Measurements from ENCODE around the gene CALN1. TPM values are rescaled to one million over a fixed set of nuclear protein-coding genes. Genes with fewer than 3 reads are reported as not detected.

The CALN1 gene
- total and polyA plus RNA-seq, 7 donors = under 0.01 TPM; not detected in 5

DNA sequence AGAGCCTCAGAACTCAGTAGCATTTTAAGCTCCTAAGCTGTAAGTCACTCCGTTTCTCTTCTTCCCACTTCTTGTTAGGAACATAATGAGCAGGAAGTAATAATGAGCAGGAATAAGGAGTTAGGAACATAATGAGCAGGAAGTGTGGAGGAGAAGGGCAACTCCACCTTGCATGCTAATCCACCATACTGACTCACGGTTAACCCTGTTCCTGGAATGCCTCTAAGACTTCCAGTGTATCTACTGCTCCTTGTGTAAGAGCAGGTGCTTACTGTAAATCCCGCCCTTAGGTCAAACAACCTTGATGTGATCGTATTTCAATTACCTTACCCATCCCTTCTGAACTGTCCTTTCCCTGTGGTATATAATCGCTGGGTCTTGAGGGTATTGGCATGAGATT lies 528.7 kb downstream of the CALN1 start:
- H3K4me1 ChIP-seq = no peaks in the 10 kb centered on the region
- no peaks in the 10 kb centered on the region for H3K36me3 ChIP-seq
- no peak for TF ChIP-seq POLR2A (IDR thresholded peaks at IDR 0.05)
- TF ChIP-seq EP300 (IDR thresholded peaks at IDR 0.05) = no peak
- TF ChIP-seq, protein P1, sequence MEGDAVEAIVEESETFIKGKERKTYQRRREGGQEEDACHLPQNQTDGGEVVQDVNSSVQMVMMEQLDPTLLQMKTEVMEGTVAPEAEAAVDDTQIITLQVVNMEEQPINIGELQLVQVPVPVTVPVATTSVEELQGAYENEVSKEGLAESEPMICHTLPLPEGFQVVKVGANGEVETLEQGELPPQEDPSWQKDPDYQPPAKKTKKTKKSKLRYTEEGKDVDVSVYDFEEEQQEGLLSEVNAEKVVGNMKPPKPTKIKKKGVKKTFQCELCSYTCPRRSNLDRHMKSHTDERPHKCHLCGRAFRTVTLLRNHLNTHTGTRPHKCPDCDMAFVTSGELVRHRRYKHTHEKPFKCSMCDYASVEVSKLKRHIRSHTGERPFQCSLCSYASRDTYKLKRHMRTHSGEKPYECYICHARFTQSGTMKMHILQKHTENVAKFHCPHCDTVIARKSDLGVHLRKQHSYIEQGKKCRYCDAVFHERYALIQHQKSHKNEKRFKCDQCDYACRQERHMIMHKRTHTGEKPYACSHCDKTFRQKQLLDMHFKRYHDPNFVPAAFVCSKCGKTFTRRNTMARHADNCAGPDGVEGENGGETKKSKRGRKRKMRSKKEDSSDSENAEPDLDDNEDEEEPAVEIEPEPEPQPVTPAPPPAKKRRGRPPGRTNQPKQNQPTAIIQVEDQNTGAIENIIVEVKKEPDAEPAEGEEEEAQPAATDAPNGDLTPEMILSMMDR (IDR thresholded peaks at IDR 0.05) = no peak
- no peak for TF ChIP-seq POLR2AphosphoS5 (IDR thresholded peaks at IDR 0.05)
- intact Hi-C loops (cut with DNase I) = no loop called here
- 75 to 89% methylated on average over 5 of the region's 5 CpGs for WGBS, 2 donors
- H3K4me3 ChIP-seq = no peak overlapping the region
- no peak overlapping the region for H3K27ac ChIP-seq
- DNase-seq = no peak
- H3K27me3 ChIP-seq = no peaks in the 10 kb centered on the region
- H3K9me3 ChIP-seq = peaks cover 0 to 15% (median 7%) of the 10 kb centered on the region in 4 donors

DNA sequence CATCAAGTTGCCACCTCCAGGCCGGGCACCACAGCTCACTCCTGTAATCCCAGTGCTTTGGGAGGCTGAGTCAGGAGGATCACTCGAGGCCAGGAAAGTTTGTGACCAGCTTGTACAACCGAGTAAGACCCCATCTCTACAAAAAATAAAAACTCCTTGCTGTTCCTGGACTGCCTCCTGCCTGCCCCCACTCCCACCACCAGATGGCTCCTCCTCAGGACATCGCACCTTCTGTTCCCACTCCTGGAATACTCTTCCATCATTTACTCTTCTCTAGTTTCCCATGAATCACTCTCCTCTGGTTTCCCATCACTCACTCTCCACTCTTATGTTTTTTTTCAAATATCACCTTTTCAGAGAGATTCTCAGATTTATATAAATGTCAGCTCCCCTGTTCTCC lies 540.7 kb downstream of the CALN1 start:
- 69 to 80% methylated on average over 4 of the region's 4 CpGs for WGBS, 2 donors
- H3K27me3 ChIP-seq = no peaks in the 10 kb centered on the region
- peaks cover 0 to 5% (median 0%) of the 10 kb centered on the region in 4 donors for H3K9me3 ChIP-seq
- H3K4me1 ChIP-seq = no peaks in the 10 kb centered on the region
- no peak overlapping the region for H3K27ac ChIP-seq
- no peak for DNase-seq
- TF ChIP-seq EP300 (IDR thresholded peaks at IDR 0.05) (no peak), POLR2AphosphoS5 (IDR thresholded peaks at IDR 0.05) (no peak), POLR2A (IDR thresholded peaks at IDR 0.05) (no peak)
- TF ChIP-seq, protein P1 (IDR thresholded peaks at IDR 0.05) = no peak
- intact Hi-C loops (cut with DNase I) = no loop called here
- no peaks in the 10 kb centered on the region for H3K36me3 ChIP-seq
- H3K4me3 ChIP-seq = no peak overlapping the region

DNA sequence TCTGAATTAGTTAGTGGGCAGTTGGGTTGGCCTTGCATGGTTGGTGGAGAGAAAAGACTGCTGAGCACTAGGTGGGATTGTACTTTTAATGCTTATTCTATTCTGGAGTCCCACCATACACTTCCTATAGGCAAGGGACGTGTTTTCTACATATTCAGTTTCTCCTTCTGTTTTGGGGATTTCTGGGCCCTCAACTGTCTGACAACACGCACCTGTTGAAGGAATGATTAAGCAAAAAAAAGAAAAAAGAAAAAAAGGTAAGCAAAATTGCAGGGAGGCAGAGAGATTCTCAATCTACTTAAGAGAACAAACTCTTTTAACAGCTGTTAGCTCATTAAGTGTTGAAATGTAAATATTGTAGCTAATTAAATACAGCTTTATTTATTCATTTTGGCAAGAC lies 541.3 kb downstream of the CALN1 start:
- Histone ChIP-seq H3K36me3 (no peaks in the 10 kb centered on the region), H3K9me3 (no peaks in the 10 kb centered on the region), H3K27ac (no peak overlapping the region), H3K4me1 (no peaks in the 10 kb centered on the region), H3K4me3 (no peak overlapping the region), H3K27me3 (no peaks in the 10 kb centered on the region)
- DNase-seq = no peak
- WGBS, 2 donors = 43 to 57% methylated on average over 2 of the region's 2 CpGs
- intact Hi-C loops (cut with DNase I) = no loop called here
- TF ChIP-seq, protein P1 (IDR thresholded peaks at IDR 0.05) = no peak

DNA sequence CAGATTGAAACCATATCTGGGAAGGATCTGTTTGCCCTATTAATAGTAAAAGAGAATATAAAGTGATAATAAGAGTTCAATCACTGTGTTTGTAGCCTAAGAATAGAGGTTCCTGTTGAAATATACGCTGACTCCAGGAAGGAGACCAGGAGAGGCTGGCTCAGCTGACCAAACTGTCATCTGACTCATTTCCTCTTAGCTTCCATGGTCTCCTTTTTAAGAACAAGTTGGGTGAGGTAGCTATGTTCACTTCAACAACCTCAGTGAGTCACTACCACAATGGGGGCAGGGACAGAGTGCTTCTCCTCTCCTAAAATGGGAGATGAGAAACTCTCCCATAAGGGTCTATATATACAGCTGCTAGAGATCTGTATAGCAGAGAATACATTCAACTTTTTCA lies 543.3 kb downstream of the CALN1 start:
- peaks cover 0 to 3% (median 0%) of the 10 kb centered on the region in 4 donors for H3K9me3 ChIP-seq
- no peak for DNase-seq
- TF ChIP-seq EP300 (IDR thresholded peaks at IDR 0.05) (no peak), POLR2A (IDR thresholded peaks at IDR 0.05) (no peak), POLR2AphosphoS5 (IDR thresholded peaks at IDR 0.05) (no peak)
- TF ChIP-seq, protein P1 (IDR thresholded peaks at IDR 0.05) = no peak
- 48 to 64% methylated on average over 1 of the region's 1 CpG for WGBS, 2 donors
- no peak overlapping the region for H3K27ac ChIP-seq
- no peaks in the 10 kb centered on the region for H3K4me1 ChIP-seq
- no peak overlapping the region for H3K4me3 ChIP-seq
- H3K36me3 ChIP-seq = no peaks in the 10 kb centered on the region
- intact Hi-C loops (cut with DNase I) = no loop called here
- H3K27me3 ChIP-seq = no peaks in the 10 kb centered on the region

DNA sequence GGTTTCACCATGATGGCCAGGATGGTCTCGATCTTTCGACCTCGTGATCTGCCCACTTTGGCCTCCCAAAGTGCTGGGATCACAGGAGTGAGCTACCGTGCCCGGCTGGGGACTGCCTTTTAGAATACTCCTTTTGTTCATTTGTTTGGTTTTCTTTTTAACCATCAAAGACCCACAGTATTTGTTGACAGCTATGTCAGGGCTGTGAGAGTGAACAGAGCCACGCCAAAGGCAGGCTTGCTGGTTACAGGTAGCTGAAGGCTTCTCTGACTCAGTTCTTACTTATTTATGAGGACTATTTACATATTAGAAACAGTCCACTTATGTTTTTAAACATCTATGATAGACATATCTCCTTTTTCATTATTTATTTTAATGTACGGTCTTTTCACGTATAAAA lies 544.5 kb downstream of the CALN1 start:
- no peaks in the 10 kb centered on the region for H3K36me3 ChIP-seq
- H3K27ac ChIP-seq = no peak overlapping the region
- peaks cover 0 to 3% (median 0%) of the 10 kb centered on the region in 4 donors for H3K9me3 ChIP-seq
- H3K27me3 ChIP-seq = no peaks in the 10 kb centered on the region
- no peak for DNase-seq
- H3K4me3 ChIP-seq = no peak overlapping the region
- TF ChIP-seq EP300 (IDR thresholded peaks at IDR 0.05) (no peak), POLR2AphosphoS5 (IDR thresholded peaks at IDR 0.05) (no peak), POLR2A (IDR thresholded peaks at IDR 0.05) (no peak)
- TF ChIP-seq, protein P1 (IDR thresholded peaks at IDR 0.05) = no peak
- intact Hi-C loops (cut with DNase I) = no loop called here
- no peaks in the 10 kb centered on the region for H3K4me1 ChIP-seq
- WGBS, 2 donors = 81 to 82% methylated on average over 8 of the region's 8 CpGs
